ENCODE results near the gene ZNF138.

Gene ZNF138

GRCh38 chr7:64876792-64877713, 82.8 kb downstream of the ZNF138 start:
- Histone ChIP-seq H3K4me1 (ENCODE audit: control insufficient read depth, insufficient read depth, low read length) (peaks cover 4% of the 10 kb centered on the region), H3K9me3 (ENCODE audit: control insufficient read depth, insufficient read depth, low read length) (no peaks in the 10 kb centered on the region), H3K36me3 (ENCODE audit: control insufficient read depth, insufficient read depth, low read length) (no peaks in the 10 kb centered on the region), H3K9ac (ENCODE audit: low read depth, low read length) (no peak overlapping the region), H3K4me3 (ENCODE audit: low read depth, low read length) (peak overlapping the region; percentile 71), H3K27me3 (ENCODE audit: control insufficient read depth, insufficient read depth, low read length) (peaks cover 57% of the 10 kb centered on the region)

GRCh38 chr7:64877714-64878610, 83.7 kb downstream of the ZNF138 start:
- Histone ChIP-seq H3K4me3 (ENCODE audit: low read depth, low read length) (peak overlapping the region; percentile 71), H3K9ac (ENCODE audit: low read depth, low read length) (no peak overlapping the region), H3K27me3 (ENCODE audit: control insufficient read depth, insufficient read depth, low read length) (peaks cover 65% of the 10 kb centered on the region), H3K36me3 (ENCODE audit: control insufficient read depth, insufficient read depth, low read length) (no peaks in the 10 kb centered on the region), H3K4me1 (ENCODE audit: control insufficient read depth, insufficient read depth, low read length) (peaks cover 4% of the 10 kb centered on the region), H3K9me3 (ENCODE audit: control insufficient read depth, insufficient read depth, low read length) (no peaks in the 10 kb centered on the region)

- H3K36me3 ChIP-seq (ENCODE audit: control insufficient read depth, insufficient read depth, low read length) = no peaks in the 10 kb centered on the region
- H3K4me3 ChIP-seq (ENCODE audit: low read depth, low read length) = no peak overlapping the region
- peaks cover 71% of the 10 kb centered on the region for H3K27me3 ChIP-seq (ENCODE audit: control insufficient read depth, insufficient read depth, low read length)
These were observed 84.5 kb downstream of the ZNF138 start for GRCh38 chr7:64878684-64879083.

GRCh38 chr7:64879086-64879730, 85.0 kb downstream of the ZNF138 start:
- Histone ChIP-seq H3K27me3 (ENCODE audit: control insufficient read depth, insufficient read depth, low read length) (peaks cover 76% of the 10 kb centered on the region), H3K4me3 (ENCODE audit: low read depth, low read length) (no peak overlapping the region), H3K36me3 (ENCODE audit: control insufficient read depth, insufficient read depth, low read length) (no peaks in the 10 kb centered on the region), H3K4me1 (ENCODE audit: control insufficient read depth, insufficient read depth, low read length) (peaks cover 4% of the 10 kb centered on the region), H3K9ac (ENCODE audit: low read depth, low read length) (no peak overlapping the region), H3K9me3 (ENCODE audit: control insufficient read depth, insufficient read depth, low read length) (no peaks in the 10 kb centered on the region)

More at GRCh38 chr7:64878684-64879083, 84.5 kb downstream of the ZNF138 start:
- H3K9me3 ChIP-seq (ENCODE audit: control insufficient read depth, insufficient read depth, low read length) = no peaks in the 10 kb centered on the region
- no peak overlapping the region for H3K9ac ChIP-seq (ENCODE audit: low read depth, low read length)
- peaks cover 4% of the 10 kb centered on the region for H3K4me1 ChIP-seq (ENCODE audit: control insufficient read depth, insufficient read depth, low read length)

GRCh38 chr7:64879800-64880199, 85.6 kb downstream of the ZNF138 start:
- H3K9me3 ChIP-seq (ENCODE audit: control insufficient read depth, insufficient read depth, low read length) = no peaks in the 10 kb centered on the region
- no peak overlapping the region for H3K9ac ChIP-seq (ENCODE audit: low read depth, low read length)
- H3K36me3 ChIP-seq (ENCODE audit: control insufficient read depth, insufficient read depth, low read length) = no peaks in the 10 kb centered on the region

GRCh38 chr7:64880322-64881297, 86.4 kb downstream of the ZNF138 start:
- peaks cover 4% of the 10 kb centered on the region for H3K4me1 ChIP-seq (ENCODE audit: control insufficient read depth, insufficient read depth, low read length)
- H3K4me3 ChIP-seq (ENCODE audit: low read depth, low read length) = no peak overlapping the region
- peaks cover 88% of the 10 kb centered on the region for H3K27me3 ChIP-seq (ENCODE audit: control insufficient read depth, insufficient read depth, low read length)
- H3K9ac ChIP-seq (ENCODE audit: low read depth, low read length) = no peak overlapping the region
- no peaks in the 10 kb centered on the region for H3K9me3 ChIP-seq (ENCODE audit: control insufficient read depth, insufficient read depth, low read length)
- H3K36me3 ChIP-seq (ENCODE audit: control insufficient read depth, insufficient read depth, low read length) = no peaks in the 10 kb centered on the region

More at GRCh38 chr7:64879800-64880199, 85.6 kb downstream of the ZNF138 start:
- no peak overlapping the region for H3K4me3 ChIP-seq (ENCODE audit: low read depth, low read length)
- H3K4me1 ChIP-seq (ENCODE audit: control insufficient read depth, insufficient read depth, low read length) = peaks cover 4% of the 10 kb centered on the region
- H3K27me3 ChIP-seq (ENCODE audit: control insufficient read depth, insufficient read depth, low read length) = peaks cover 82% of the 10 kb centered on the region

GRCh38 chr7:64881461-64882287, 87.4 kb downstream of the ZNF138 start:
- H3K36me3 ChIP-seq (ENCODE audit: control insufficient read depth, insufficient read depth, low read length) = no peaks in the 10 kb centered on the region
- peak overlapping the region; percentile 80 for H3K4me3 ChIP-seq (ENCODE audit: low read depth, low read length)
- no peak overlapping the region for H3K9ac ChIP-seq (ENCODE audit: low read depth, low read length)
- peaks cover 4% of the 10 kb centered on the region for H3K4me1 ChIP-seq (ENCODE audit: control insufficient read depth, insufficient read depth, low read length)
- H3K9me3 ChIP-seq (ENCODE audit: control insufficient read depth, insufficient read depth, low read length) = no peaks in the 10 kb centered on the region
- H3K27me3 ChIP-seq (ENCODE audit: control insufficient read depth, insufficient read depth, low read length) = peaks cover 78% of the 10 kb centered on the region

GRCh38 chr7:64882341-64883112, 88.3 kb downstream of the ZNF138 start:
- Histone ChIP-seq H3K9me3 (ENCODE audit: control insufficient read depth, insufficient read depth, low read length) (no peaks in the 10 kb centered on the region), H3K4me1 (ENCODE audit: control insufficient read depth, insufficient read depth, low read length) (peaks cover 4% of the 10 kb centered on the region), H3K9ac (ENCODE audit: low read depth, low read length) (peak overlapping the region; percentile 37), H3K27me3 (ENCODE audit: control insufficient read depth, insufficient read depth, low read length) (peaks cover 75% of the 10 kb centered on the region), H3K36me3 (ENCODE audit: control insufficient read depth, insufficient read depth, low read length) (no peaks in the 10 kb centered on the region), H3K4me3 (ENCODE audit: low read depth, low read length) (peak overlapping the region; percentile 80)

Data from iPS-15b (cell line).